ENCODE measurements around the gene PSMD1.

PSMD1 gene

DNA sequence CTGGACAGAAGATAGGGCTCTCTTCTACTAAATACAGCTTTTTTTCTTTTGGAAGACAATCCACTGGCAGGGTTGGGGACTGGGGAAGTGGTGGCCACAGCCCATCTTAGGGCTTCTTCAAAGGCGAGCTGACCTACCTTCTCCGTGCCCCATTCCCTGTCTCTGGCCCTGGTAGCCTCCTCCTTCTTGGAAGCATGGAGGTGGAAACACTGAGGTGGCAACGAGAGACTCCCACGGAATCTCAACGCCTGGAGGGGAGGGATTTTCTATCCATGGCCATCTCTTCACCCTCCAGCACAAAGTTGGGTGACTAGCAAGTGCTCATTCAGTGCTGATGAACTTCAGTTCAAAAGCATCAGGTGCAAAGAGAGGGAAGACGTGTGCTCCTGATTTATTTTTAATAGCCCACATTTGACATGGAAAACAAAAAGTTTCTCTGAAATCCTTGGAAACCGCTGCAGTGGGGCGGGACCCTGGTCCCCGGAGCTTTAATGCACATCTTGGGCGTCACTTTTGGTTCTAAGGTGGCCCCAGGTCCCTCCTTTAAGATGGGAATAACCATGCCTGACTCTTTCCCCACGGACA lies 141.1 kb downstream of the PSMD1 start:
- H3K27me3 ChIP-seq (ENCODE audit: control insufficient read depth, insufficient read depth, low read length) = no peaks in the 10 kb centered on the region
- H3K9me3 ChIP-seq (ENCODE audit: control insufficient read depth, insufficient read depth, low read depth, low read length) = peaks cover 11% of the 10 kb centered on the region; the same call in 1 of the 2 replicates
- peak overlapping the region; percentile 14; the same call in 1 of the 2 replicates for H3K27ac ChIP-seq (ENCODE audit: low read depth, low read length)
- H3K9ac ChIP-seq (ENCODE audit: low read length) = peak overlapping the region; percentile 85
- peaks cover 15% of the 10 kb centered on the region; the same call in 1 of the 2 replicates for H3K4me1 ChIP-seq (ENCODE audit: control insufficient read depth, insufficient read depth, low read length)
- peaks cover 5% of the 10 kb centered on the region for H3K36me3 ChIP-seq (ENCODE audit: control insufficient read depth, insufficient read depth, low read length)
- H3K4me3 ChIP-seq (ENCODE audit: low read depth, low read length) = peak overlapping the region; percentile 95

DNA sequence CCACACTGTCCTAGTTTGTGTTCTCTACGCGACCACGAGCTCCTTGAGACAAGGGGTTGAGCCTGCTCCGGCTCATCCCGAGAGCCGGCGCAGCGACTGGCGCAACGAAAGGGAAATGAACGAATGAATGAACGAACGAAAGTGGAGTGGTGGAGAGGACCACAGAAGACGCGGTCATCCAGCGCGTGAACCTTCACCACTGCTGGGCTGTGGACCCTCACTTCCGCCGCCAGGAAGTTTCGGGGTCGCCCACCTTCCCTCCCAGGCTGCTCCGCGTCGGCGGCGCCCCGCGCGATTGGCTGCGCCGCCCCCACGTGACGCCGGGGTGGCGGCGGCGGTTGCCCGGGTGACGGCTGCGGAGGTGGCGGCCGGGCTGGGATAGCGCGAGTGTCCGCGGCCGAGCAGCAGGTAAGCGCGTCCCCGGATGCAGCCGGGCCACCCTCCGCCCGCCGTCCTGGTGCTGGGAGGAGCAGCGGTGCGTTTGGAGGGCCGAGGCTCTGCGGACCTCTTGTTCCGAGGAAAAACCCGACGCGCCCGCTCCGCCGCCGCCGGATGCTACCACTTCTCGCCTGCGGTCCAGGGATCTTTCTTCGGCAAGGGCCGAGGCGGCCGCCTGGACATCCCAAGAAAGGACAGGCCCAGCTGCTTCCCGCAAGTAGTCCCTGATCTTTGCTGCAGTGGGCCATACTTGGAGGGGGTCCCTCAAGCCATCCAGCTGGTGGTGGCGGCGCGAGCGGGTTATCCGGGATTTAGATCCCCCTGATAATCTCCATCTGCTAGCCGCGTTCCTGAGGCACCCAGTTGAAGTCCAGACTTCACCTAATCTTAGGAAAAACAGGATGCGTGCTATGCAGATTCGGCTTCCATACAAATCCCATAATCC lies 141.9 kb downstream of the PSMD1 start, which contains the start of gene ARMC9:
Gene ARMC9 (plus strand): TSS at position 341 of the 883 bp plus-strand sequence. CDS start 7,608 bp downstream, outside the sequence.
- H3K4me3 ChIP-seq (ENCODE audit: low read depth, low read length) = peak within 1 kb of the TSS; percentile 95
- H3K36me3 ChIP-seq (ENCODE audit: control insufficient read depth, insufficient read depth, low read length) = peaks cover 12% of the 10 kb centered on the region
- H3K4me1 ChIP-seq (ENCODE audit: control insufficient read depth, insufficient read depth, low read length) = peaks cover 15% of the 10 kb centered on the region; the same call in 1 of the 2 replicates
- peaks cover 13% of the 10 kb centered on the region; the same call in 1 of the 2 replicates for H3K9me3 ChIP-seq (ENCODE audit: control insufficient read depth, insufficient read depth, low read depth, low read length)
- H3K9ac ChIP-seq (ENCODE audit: low read length) = peak within 1 kb of the TSS; percentile 85
- H3K27me3 ChIP-seq (ENCODE audit: control insufficient read depth, insufficient read depth, low read length) = no peaks in the 10 kb centered on the region
- peak within 1 kb of the TSS; percentile 14; the same call in 1 of the 2 replicates for H3K27ac ChIP-seq (ENCODE audit: low read depth, low read length)

- Histone ChIP-seq H3K9me3 (ENCODE audit: control insufficient read depth, insufficient read depth, low read depth, low read length) (peaks cover 13% of the 10 kb centered on the region; the same call in 1 of the 2 replicates), H3K4me1 (ENCODE audit: control insufficient read depth, insufficient read depth, low read length) (peaks cover 15% of the 10 kb centered on the region; the same call in 1 of the 2 replicates), H3K36me3 (ENCODE audit: control insufficient read depth, insufficient read depth, low read length) (peaks cover 13% of the 10 kb centered on the region), H3K9ac (ENCODE audit: low read length) (peak overlapping the region; percentile 85), H3K27me3 (ENCODE audit: control insufficient read depth, insufficient read depth, low read length) (no peaks in the 10 kb centered on the region), H3K27ac (ENCODE audit: low read depth, low read length) (no peak overlapping the region), H3K4me3 (ENCODE audit: low read depth, low read length) (peak overlapping the region; percentile 95)
Observed at GRCh38 chr2:231199219-231199618, 142.6 kb downstream of the PSMD1 start.

DNA sequence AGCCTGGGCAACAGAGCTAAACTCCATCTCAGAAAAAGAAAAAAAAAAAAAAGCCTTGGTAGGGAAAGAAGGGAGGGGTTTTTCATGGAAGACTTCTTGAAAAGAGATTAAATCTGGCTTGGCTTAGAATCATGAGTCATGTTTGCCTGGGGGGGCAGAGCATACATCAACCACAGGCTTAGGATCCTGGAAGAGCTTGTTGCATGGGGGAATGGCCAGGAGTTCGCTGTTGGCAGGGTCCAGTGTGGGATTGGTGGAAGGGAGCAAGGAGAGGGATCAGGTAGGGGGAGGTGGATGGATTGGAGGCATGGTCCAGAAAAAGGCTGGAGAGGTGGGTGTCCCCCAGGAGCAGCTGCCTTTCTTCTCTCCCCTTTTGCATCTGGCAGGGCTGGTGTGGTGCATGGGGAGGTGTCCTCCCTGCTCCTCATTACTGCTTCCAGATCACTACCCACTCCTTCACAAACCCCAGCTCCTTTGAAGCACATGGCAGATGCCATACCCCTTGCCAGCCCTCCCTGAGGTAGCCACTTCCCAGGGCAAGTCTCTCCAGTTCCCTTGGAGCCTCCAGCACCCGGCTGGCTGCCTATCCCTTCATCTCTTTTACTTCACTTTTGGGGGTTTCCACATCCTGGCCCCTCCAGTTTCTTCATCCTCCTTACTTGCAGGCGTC lies 144.3 kb downstream of the PSMD1 start:
- Histone ChIP-seq H3K36me3 (ENCODE audit: control insufficient read depth, insufficient read depth, low read length) (peaks cover 15% of the 10 kb centered on the region), H3K27me3 (ENCODE audit: control insufficient read depth, insufficient read depth, low read length) (no peaks in the 10 kb centered on the region), H3K27ac (ENCODE audit: low read depth, low read length) (no peak overlapping the region), H3K4me3 (ENCODE audit: low read depth, low read length) (no peak overlapping the region), H3K9ac (ENCODE audit: low read length) (no peak overlapping the region), H3K9me3 (ENCODE audit: control insufficient read depth, insufficient read depth, low read depth, low read length) (peaks cover 13% of the 10 kb centered on the region; the same call in 1 of the 2 replicates), H3K4me1 (ENCODE audit: control insufficient read depth, insufficient read depth, low read length) (peaks cover 15% of the 10 kb centered on the region; the same call in 1 of the 2 replicates)

DNA sequence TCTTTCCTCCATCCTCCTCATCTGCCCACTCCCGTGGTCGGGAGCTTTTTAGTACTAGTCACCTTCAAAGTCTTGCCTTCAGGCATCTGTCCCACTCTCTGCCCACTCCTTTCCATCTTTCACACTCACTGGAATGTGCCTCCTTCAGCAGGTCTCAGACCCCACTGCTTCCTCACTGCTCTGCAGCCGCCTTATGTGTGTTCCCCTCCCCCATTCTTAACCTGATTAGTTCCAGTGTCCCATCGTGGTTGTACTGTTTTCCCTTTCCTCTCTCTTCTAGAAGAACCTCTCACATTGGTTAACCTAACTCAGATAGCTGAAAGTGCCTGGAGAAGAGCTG lies 144.8 kb downstream of the PSMD1 start:
- Histone ChIP-seq H3K27ac (ENCODE audit: low read depth, low read length) (no peak overlapping the region), H3K4me3 (ENCODE audit: low read depth, low read length) (no peak overlapping the region), H3K36me3 (ENCODE audit: control insufficient read depth, insufficient read depth, low read length) (peaks cover 15% of the 10 kb centered on the region), H3K4me1 (ENCODE audit: control insufficient read depth, insufficient read depth, low read length) (peaks cover 15% of the 10 kb centered on the region; the same call in 1 of the 2 replicates), H3K9me3 (ENCODE audit: control insufficient read depth, insufficient read depth, low read depth, low read length) (peaks cover 11% of the 10 kb centered on the region; the same call in 1 of the 2 replicates), H3K9ac (ENCODE audit: low read length) (no peak overlapping the region), H3K27me3 (ENCODE audit: control insufficient read depth, insufficient read depth, low read length) (no peaks in the 10 kb centered on the region)

DNA sequence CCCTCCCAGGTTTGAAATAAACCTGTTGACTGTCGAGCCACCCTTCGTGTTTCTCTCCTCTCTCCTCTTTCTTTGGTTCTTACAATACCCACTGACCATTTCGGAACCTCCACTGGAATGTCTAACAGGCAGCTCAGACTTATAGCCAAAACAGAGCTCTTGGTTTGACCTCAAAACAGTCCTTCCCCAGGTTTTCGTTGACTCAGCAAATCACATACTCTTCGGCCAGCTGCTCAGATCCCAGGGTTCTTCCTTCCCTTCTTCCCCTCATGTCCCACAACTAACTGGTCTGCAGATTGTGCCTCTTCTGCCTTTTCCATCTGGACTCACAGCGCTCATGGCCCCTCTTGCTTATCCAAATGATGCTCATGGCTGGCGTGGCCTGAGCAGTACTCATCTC lies 146.4 kb downstream of the PSMD1 start:
- peaks cover 19% of the 10 kb centered on the region for H3K36me3 ChIP-seq (ENCODE audit: control insufficient read depth, insufficient read depth, low read length)
- no peaks in the 10 kb centered on the region for H3K27me3 ChIP-seq (ENCODE audit: control insufficient read depth, insufficient read depth, low read length)
- H3K9me3 ChIP-seq (ENCODE audit: control insufficient read depth, insufficient read depth, low read depth, low read length) = peaks cover 7% of the 10 kb centered on the region; the same call in 1 of the 2 replicates
- no peak overlapping the region for H3K4me3 ChIP-seq (ENCODE audit: low read depth, low read length)
- H3K4me1 ChIP-seq (ENCODE audit: control insufficient read depth, insufficient read depth, low read length) = peaks cover 15% of the 10 kb centered on the region; the same call in 1 of the 2 replicates
- no peak overlapping the region for H3K9ac ChIP-seq (ENCODE audit: low read length)
- no peak overlapping the region for H3K27ac ChIP-seq (ENCODE audit: low read depth, low read length)

GRCh38 chr2:231204146-231204545 lies 147.5 kb downstream of the PSMD1 start:
- no peaks in the 10 kb centered on the region for H3K27me3 ChIP-seq (ENCODE audit: control insufficient read depth, insufficient read depth, low read length)
- H3K27ac ChIP-seq (ENCODE audit: low read depth, low read length) = no peak overlapping the region

GRCh38 chr2:231204581-231204980 lies 147.9 kb downstream of the PSMD1 start:
- Histone ChIP-seq H3K9ac (ENCODE audit: low read length) (no peak overlapping the region), H3K9me3 (ENCODE audit: control insufficient read depth, insufficient read depth, low read depth, low read length) (peaks cover 7% of the 10 kb centered on the region; the same call in 1 of the 2 replicates), H3K4me1 (ENCODE audit: control insufficient read depth, insufficient read depth, low read length) (peaks cover 13% of the 10 kb centered on the region; the same call in 1 of the 2 replicates), H3K27ac (ENCODE audit: low read depth, low read length) (no peak overlapping the region), H3K27me3 (ENCODE audit: control insufficient read depth, insufficient read depth, low read length) (no peaks in the 10 kb centered on the region), H3K36me3 (ENCODE audit: control insufficient read depth, insufficient read depth, low read length) (peaks cover 32% of the 10 kb centered on the region), H3K4me3 (ENCODE audit: low read depth, low read length) (no peak overlapping the region)

More at GRCh38 chr2:231204146-231204545, 147.5 kb downstream of the PSMD1 start:
- H3K36me3 ChIP-seq (ENCODE audit: control insufficient read depth, insufficient read depth, low read length) = peaks cover 28% of the 10 kb centered on the region
- peaks cover 15% of the 10 kb centered on the region; the same call in 1 of the 2 replicates for H3K4me1 ChIP-seq (ENCODE audit: control insufficient read depth, insufficient read depth, low read length)
- no peak overlapping the region for H3K4me3 ChIP-seq (ENCODE audit: low read depth, low read length)
- no peak overlapping the region for H3K9ac ChIP-seq (ENCODE audit: low read length)
- peaks cover 7% of the 10 kb centered on the region; the same call in 1 of the 2 replicates for H3K9me3 ChIP-seq (ENCODE audit: control insufficient read depth, insufficient read depth, low read depth, low read length)

GRCh38 chr2:231207734-231208133 lies 151.1 kb downstream of the PSMD1 start:
- Histone ChIP-seq H3K36me3 (ENCODE audit: control insufficient read depth, insufficient read depth, low read length) (peaks cover 52% of the 10 kb centered on the region), H3K4me3 (ENCODE audit: low read depth, low read length) (no peak overlapping the region), H3K27me3 (ENCODE audit: control insufficient read depth, insufficient read depth, low read length) (no peaks in the 10 kb centered on the region), H3K9ac (ENCODE audit: low read length) (no peak overlapping the region), H3K27ac (ENCODE audit: low read depth, low read length) (no peak overlapping the region), H3K4me1 (ENCODE audit: control insufficient read depth, insufficient read depth, low read length) (no peaks in the 10 kb centered on the region), H3K9me3 (ENCODE audit: control insufficient read depth, insufficient read depth, low read depth, low read length) (peaks cover 3% of the 10 kb centered on the region; the same call in 1 of the 2 replicates)

DNA sequence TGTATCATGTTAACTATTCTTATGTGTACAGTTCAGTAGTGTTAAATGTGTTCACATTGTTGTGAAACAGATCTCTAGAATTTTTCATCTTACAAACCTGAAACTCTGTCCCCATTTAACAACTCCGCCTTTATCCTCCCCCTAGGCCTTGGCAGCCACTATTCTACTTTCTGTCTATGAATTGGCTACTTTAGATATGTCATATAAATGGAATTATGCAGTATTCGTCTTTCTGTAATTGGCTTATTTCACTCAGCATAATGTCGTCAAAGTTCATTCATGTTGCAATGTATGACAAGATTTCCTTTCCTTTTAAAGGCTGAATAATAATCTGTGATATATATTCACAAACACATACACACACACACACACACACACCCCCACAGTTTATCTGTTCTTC lies 154.1 kb downstream of the PSMD1 start:
- no peak overlapping the region for H3K27ac ChIP-seq (ENCODE audit: low read depth, low read length)
- no peak overlapping the region for H3K4me3 ChIP-seq (ENCODE audit: low read depth, low read length)
- no peaks in the 10 kb centered on the region for H3K27me3 ChIP-seq (ENCODE audit: control insufficient read depth, insufficient read depth, low read length)
- H3K9ac ChIP-seq (ENCODE audit: low read length) = no peak overlapping the region
- H3K9me3 ChIP-seq (ENCODE audit: control insufficient read depth, insufficient read depth, low read depth, low read length) = no peaks in the 10 kb centered on the region
- H3K36me3 ChIP-seq (ENCODE audit: control insufficient read depth, insufficient read depth, low read length) = peaks cover 64% of the 10 kb centered on the region
- no peaks in the 10 kb centered on the region for H3K4me1 ChIP-seq (ENCODE audit: control insufficient read depth, insufficient read depth, low read length)
